GM13976 (cell line): ENCODE results near the gene MX1.

ENCODE experiments used
- DNase-seq: peaks from one replicate; pipeline ENCODE4 v3.0.0; 2012; ENCODE audit warnings: low spot score
- CTCF ChIP-seq: IDR thresholded peaks from 2 replicates; pipeline ENCODE4 v1.5.1; 2012; ENCODE audit warnings: borderline replicate concordance, mild to moderate bottlenecking; ENCODE audit not compliant: insufficient read depth; ENCODE audit errors: extremely low read depth, missing control alignments, control extremely low read depth
- in situ Hi-C: fragments of 300-500 bp; cut with MboI; formaldehyde crosslinking; loops from one replicate; pipeline ENCODE4 v1.12.0; 2022; ENCODE audit warnings: low sequenced_read_pairs, mixed read lengths, inconsistent platforms; ENCODE audit not compliant: unreplicated experiment

MX1 gene

GRCh38 chr21:41431788-41432548, 5.9 kb downstream of the MX1 start:
- in situ Hi-C loops = no loop called here
- peak; percentile 74 for DNase-seq
- TF ChIP-seq CTCF = no peak

- in situ Hi-C loops = no loop called here
- TF ChIP-seq CTCF = no peak
- no peak for DNase-seq
Measured at GRCh38 chr21:41432562-41433460, 6.8 kb downstream of the MX1 start.

DNA sequence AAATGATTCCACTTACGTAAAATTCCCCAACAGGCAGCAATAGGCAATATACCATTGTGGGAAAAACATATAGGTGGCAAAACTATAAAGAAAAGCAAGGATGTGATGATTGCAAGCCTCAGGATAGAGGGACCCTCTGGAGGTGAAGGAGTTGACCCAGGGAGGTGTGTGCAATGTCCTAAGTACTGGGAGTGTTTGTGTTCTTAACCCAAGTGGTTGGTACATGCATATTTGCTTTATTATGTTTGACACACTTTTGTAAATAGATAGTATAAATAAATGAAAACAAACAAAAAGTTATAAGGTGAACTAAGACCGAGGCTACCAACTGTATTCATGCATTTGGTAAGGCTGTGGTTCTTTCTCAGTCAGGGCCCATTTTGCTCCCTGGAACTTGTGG, 7.5 kb downstream of the MX1 start:
- in situ Hi-C loops = no loop called here
- TF ChIP-seq CTCF = no peak
- no peak for DNase-seq

DNA sequence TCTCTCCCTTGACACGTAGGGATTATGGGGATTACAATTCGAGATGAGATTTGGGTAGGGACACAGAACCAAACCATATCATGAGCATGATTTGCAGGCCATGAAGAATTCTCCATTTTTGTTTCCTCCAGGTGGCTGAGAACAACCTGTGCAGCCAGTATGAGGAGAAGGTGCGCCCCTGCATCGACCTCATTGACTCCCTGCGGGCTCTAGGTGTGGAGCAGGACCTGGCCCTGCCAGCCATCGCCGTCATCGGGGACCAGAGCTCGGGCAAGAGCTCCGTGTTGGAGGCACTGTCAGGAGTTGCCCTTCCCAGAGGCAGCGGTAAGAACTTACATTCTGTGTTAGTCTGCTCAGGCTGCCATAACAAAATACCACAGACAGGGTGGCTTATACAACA, 9.7 kb downstream of the MX1 start:
- no peak for DNase-seq
- no peak for TF ChIP-seq CTCF
- in situ Hi-C loops = no loop called here

DNA sequence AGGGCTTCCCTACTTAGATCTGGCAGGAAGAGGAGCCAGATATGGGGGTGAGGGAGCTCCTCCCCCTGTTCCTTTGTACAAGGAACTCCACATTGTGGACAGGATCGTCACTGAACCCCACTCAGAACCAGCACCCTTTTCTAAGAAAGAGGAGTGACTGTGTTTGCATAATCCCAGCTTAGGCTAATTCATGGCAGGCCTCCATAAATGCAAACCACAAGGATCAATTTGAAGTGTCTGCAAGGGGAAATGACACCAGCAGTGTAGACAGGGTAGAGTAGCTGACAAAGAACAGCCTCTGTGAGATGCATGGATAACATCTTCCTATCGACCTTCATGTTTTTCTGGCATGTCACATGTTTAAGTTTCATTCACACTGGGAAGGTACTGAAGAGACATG, 11.7 kb downstream of the MX1 start:
- DNase-seq = no peak
- TF ChIP-seq CTCF = no peak
- in situ Hi-C loops = no loop called here

GRCh38 chr21:41438425-41439113, 12.5 kb downstream of the MX1 start:
- TF ChIP-seq CTCF = no peak
- in situ Hi-C loops = no loop called here
- DNase-seq = no peak
